ENCODE measurements around the gene SCN4B.
A peak's percentile ranks its signal among the peaks of the same experiment; 100 is the strongest.

SCN4B gene

GRCh38 chr11:118155776-118156530 is 3.3 kb upstream of the SCN4B start:
- no peak for TF ChIP-seq CTCF (conservative IDR thresholded peaks at IDR 0.05; ENCODE audit: low read depth, low read length)

GRCh38 chr11:118154641-118155040 is 2.0 kb upstream of the SCN4B start:
- DNase-seq (ENCODE audit: low read depth), result no peak
- no peak for TF ChIP-seq CTCF (conservative IDR thresholded peaks at IDR 0.05; ENCODE audit: low read depth, low read length)
- no peak overlapping the region for H3K4me3 ChIP-seq (ENCODE audit: low read length)

More at GRCh38 chr11:118155776-118156530, 3.3 kb upstream of the SCN4B start:
- H3K4me3 ChIP-seq (ENCODE audit: low read length), result no peak overlapping the region
- DNase-seq (ENCODE audit: low read depth), result no peak

- no peak for DNase-seq (ENCODE audit: low read depth)
- TF ChIP-seq CTCF (conservative IDR thresholded peaks at IDR 0.05; ENCODE audit: low read depth, low read length), result no peak
- H3K4me3 ChIP-seq (ENCODE audit: low read length), result no peak overlapping the region
Measured at GRCh38 chr11:118153976-118154375, 1.4 kb upstream of the SCN4B start.

GRCh38 chr11:118153516-118153915 is 893 bp upstream of the SCN4B start:
- H3K4me3 ChIP-seq (ENCODE audit: low read length), result no peak overlapping the region
- no peak for DNase-seq (ENCODE audit: low read depth)
- TF ChIP-seq CTCF (conservative IDR thresholded peaks at IDR 0.05; ENCODE audit: low read depth, low read length), result no peak

- no peak for TF ChIP-seq CTCF (conservative IDR thresholded peaks at IDR 0.05; ENCODE audit: low read depth, low read length)
- no peak for DNase-seq (ENCODE audit: low read depth)
- peak overlapping the region; percentile 30 for H3K4me3 ChIP-seq (ENCODE audit: low read length)
Measured at GRCh38 chr11:118152020-118152551, 537 bp downstream of the SCN4B start.

- TF ChIP-seq CTCF (conservative IDR thresholded peaks at IDR 0.05; ENCODE audit: low read depth, low read length), result no peak
- no peak for DNase-seq (ENCODE audit: low read depth)
- H3K4me3 ChIP-seq (ENCODE audit: low read length), result no peak overlapping the region
Measured at GRCh38 chr11:118151431-118151830, 1.2 kb downstream of the SCN4B start.

GRCh38 chr11:118149493-118149892 is 3.1 kb downstream of the SCN4B start:
- no peak overlapping the region for H3K4me3 ChIP-seq (ENCODE audit: low read length)
- no peak for TF ChIP-seq CTCF (conservative IDR thresholded peaks at IDR 0.05; ENCODE audit: low read depth, low read length)
- no peak for DNase-seq (ENCODE audit: low read depth)
